Measurements from ENCODE around the gene SCYL3.
"Not testable (repeated sequence)": the region's sequence is repeated elsewhere in the genome, so short reads cannot be mapped to it uniquely, and the experiment has no call there.

The SCYL3 gene

DNA sequence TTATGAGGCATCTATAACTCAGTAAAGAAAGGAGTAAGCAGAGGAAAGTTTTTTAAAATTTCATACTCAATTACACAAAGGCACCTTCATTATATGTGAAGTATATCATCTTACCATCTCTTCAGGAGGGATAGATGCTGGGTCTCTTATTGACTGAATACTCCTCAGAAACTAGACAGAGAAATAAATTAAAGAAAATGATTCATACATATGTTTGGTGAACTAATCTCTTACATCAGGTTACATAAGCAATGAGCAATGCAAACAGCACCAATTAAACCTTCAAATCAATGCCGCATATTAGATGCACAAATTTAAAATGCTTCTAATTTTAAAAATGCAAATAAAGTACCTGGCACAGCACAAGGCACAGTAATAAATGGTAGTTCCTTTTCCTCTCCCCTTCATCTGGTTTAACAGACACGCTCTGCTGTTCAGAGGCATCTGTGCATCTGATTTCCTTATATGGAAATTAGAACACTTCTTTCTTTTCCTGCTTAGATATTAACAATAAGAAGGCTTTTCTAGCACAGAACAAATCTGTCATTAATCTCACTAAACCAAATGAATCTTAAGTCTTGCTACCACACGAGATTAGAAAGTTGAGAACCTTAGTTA is 20.0 kb downstream of the SCYL3 start:
- no peak for FAIRE-seq
- no peak for DNase-seq (ENCODE audit: insufficient read length, low spot score)

- DNase-seq (ENCODE audit: insufficient read length, low spot score): no peak
- FAIRE-seq: no peak
These were observed 20.8 kb downstream of the SCYL3 start for GRCh38 chr1:169872906-169873305.

- FAIRE-seq; DNase-seq (ENCODE audit: insufficient read length, low spot score): not testable (repeated sequence)
These were observed 21.7 kb downstream of the SCYL3 start for GRCh38 chr1:169871988-169872387.

DNA sequence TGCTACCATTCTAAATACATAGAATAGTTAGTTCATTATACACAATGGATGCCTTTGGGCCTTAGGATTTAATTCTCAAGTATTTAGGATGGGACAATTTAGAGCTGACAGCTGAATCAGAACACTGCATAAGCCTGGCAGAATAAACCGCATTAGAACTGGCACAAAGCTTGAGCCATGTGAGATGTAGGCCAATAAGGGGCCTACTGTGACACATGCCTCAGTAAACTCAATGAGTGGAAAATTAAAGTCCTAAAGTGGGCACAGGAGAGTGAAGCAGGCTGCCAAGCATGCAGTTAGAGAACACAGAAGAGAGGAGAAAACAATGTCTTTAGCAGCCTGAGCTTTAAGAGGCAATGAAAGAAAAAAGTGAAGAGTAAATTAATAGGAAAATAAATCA is 24.3 kb downstream of the SCYL3 start:
- DNase-seq (ENCODE audit: insufficient read length, low spot score) (no peak), FAIRE-seq (no peak)

DNA sequence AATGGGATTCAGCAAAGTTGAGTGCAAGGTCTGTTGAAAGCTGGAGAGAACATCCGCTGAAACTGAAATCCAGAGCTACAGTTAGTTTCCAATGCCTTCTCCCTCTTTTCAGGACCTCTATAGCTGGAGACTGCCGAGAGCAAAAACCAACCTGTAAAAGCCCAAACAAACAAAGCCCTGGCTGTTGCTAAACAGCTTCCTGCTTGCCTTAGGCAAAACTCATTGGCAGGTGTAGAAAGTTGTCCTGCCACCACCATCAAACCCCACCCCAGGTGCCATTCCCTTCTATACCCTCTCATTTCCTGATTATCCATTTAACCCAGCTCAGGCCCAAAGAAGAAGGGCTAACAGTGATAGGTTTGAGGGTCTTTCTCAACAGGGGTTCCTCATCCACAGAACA is 24.7 kb downstream of the SCYL3 start:
- FAIRE-seq (no peak), DNase-seq (ENCODE audit: insufficient read length, low spot score) (no peak)

DNA sequence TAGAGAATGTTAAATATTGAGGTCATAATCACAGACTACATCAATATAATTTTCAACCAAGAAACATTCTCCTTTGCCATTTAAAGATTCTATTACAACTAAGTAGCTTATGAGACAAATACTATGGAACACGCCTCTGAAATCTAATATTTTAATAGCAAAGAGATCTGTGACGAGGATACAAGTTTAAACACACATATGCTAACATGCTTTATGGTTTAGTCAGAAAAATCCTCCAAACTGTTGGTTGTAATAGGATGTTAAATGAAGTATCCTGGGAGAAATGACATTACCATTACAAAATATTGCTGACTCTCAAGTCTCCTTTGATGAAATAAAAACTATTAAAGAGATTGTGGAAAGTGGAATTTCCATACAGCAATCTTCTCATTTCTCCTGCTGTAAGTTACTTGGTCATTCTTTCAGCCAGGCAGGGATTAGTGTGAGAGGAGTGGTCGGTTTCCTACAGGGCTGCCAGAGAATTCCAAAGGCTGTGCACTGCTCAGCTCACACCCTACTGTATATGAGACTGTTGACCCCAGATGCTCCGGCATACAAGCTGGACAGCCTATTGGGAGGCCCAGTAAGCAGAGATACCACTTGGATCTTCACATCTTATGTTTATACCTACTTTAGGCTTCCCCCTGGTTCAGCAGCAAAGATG is 26.6 kb downstream of the SCYL3 start:
- FAIRE-seq: no peak
- DNase-seq (ENCODE audit: insufficient read length, low spot score): no peak

DNA sequence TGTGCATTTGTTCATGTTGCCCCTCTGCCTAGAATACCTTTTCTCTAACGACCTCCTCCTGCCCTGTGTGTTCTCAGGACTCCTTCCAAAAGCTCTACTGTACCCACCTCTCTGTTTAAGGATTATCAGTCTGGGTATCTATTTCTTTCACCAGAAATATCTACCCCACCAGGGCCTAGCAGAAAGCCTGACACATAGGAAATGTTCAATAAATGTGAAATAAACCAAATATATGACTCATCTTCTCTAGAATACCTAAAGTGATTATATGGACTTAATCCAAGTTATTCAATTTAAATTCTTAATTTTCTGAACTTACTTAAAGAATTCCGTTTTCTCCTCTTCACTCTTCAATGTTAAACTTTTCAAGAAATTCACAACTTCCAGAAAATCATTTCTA is 27.1 kb downstream of the SCYL3 start:
- DNase-seq (ENCODE audit: insufficient read length, low spot score) (no peak), FAIRE-seq (no peak)

- FAIRE-seq; DNase-seq (ENCODE audit: insufficient read length, low spot score): not testable (repeated sequence)
These were observed 29.2 kb downstream of the SCYL3 start for GRCh38 chr1:169864531-169864930.

DNA sequence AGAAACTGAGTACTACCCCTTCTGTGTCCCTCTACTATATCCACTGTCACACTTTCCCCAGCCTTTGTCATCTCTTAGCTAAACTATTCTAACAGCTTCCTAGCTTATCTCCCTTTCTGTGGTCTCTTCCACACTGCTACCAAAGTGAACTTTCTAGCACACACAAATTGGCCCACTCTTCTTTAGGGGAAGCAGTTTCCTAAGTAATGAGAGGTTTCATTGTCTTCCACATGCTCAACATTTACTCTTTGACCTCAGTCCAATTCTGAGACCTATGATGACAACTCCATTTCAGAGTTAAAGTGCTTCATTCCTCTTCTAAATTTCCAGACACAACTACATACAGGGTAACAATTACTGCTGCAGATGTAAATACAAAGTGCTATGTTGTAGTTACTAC is 32.9 kb downstream of the SCYL3 start:
- DNase-seq (ENCODE audit: insufficient read length, low spot score) (no peak), FAIRE-seq (no peak)

GRCh38 chr1:169860187-169860586 is 33.5 kb downstream of the SCYL3 start:
- DNase-seq (ENCODE audit: insufficient read length, low spot score) (no peak), FAIRE-seq (no peak)

- FAIRE-seq (no peak), DNase-seq (ENCODE audit: insufficient read length, low spot score) (no peak)
These were observed 34.7 kb downstream of the SCYL3 start for GRCh38 chr1:169859001-169859400.

- no peak for DNase-seq (ENCODE audit: insufficient read length, low spot score)
- peak; percentile 9 for FAIRE-seq
These were observed 35.2 kb downstream of the SCYL3 start for GRCh38 chr1:169858467-169858866.

GRCh38 chr1:169853341-169853740 is 40.4 kb downstream of the SCYL3 start:
- FAIRE-seq (no peak), DNase-seq (ENCODE audit: insufficient read length, low spot score) (no peak)

GRCh38 chr1:169849346-169850022 is 44.2 kb downstream of the SCYL3 start:
- DNase-seq (ENCODE audit: insufficient read length, low spot score): no peak
- no peak for FAIRE-seq

DNA sequence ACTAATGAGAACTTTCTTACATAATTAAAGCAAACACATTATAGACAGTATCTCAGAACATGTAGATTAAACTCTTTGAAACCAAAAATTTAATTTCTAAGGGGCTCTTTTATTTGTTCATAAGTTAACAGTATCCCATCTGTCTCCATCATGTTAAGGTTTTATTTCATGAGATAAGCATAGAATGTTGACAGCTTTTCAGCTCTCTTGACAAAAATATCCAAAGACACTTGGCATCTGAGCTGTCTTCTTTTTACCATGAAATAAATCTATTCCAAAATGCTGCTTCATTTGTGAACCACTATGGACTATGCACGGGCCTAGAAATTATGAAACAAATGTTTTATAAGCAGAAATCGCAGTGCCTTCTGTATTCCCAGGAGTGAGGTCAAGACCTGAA is 45.2 kb downstream of the SCYL3 start:
- DNase-seq (ENCODE audit: insufficient read length, low spot score) (no peak), FAIRE-seq (no peak)

DNA sequence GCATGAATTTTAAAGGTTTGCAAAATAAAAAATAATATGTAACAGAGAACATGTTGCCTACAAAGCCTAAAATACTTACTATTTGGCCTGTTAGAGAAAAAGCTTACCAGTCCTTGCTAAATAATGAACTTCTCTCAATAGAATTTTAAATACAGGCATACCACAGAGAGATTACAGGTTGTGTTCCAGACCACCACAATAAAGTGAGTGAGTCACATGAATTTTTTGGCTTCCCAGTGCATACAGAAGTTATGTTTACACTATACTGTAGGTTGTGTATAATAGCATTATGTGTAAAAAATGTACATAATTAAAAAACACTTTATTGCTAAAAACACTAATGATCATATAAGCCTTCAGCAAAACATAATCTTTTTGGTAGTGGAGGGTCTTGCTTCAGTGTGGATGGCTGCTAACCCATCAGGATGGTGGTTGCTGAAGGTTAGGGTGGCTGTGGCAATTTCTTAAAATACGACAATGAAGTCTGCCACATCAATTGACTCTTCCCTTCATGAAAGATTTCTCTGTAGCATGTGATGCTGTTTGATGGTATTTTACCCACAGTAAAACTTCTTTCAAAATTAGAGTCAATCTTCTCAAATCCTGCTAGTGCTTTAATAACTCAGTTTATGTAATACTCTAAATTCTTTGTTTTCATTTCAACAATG is 48.6 kb downstream of the SCYL3 start:
- FAIRE-seq (no peak), DNase-seq (ENCODE audit: insufficient read length, low spot score) (no peak)

- DNase-seq (ENCODE audit: insufficient read length, low spot score): no peak
- FAIRE-seq: no peak
These were observed 54.8 kb downstream of the SCYL3 start for GRCh38 chr1:169838942-169839341.

DNA sequence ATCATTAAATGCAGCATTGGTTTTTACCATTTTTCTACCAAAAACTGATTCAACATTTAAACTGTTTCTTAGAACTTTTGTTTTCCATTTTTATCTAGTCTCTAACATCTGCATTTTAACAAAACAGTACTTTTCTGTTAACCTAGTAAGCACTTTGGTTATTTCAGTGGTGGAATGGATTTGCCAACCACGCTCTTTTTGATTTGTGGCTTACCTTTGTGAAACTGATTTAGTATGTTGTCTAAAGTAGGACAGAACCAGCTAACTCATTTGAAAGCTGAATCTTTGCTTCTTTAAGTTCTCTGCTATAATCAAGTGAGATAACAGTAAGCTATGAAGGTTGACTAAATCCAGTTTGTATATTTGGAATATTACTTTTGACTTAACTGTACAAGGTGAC is 57.5 kb downstream of the SCYL3 start:
- no peak for DNase-seq (ENCODE audit: insufficient read length, low spot score)
- no peak for FAIRE-seq

DNA sequence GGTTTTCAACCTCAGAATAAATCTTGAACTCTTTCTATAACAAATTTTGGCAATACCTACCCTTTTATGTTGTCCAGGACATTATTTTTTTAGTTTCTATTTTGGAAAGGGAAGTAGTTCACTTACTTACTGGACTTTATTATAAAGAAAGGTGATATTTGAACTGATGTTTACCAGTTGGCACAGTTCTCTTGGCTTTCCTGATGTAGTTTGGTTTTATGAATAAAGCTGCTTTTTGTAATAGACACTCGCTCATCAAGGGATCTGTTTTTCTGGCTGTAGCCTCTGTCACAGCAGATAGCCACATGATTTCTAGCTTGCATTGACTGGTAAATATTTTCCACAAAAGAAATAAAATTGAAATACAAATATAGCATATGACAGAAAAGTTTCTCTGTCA is 58.0 kb downstream of the SCYL3 start:
- no peak for FAIRE-seq
- no peak for DNase-seq (ENCODE audit: insufficient read length, low spot score)

GRCh38 chr1:169834869-169835268 is 58.8 kb downstream of the SCYL3 start:
- no peak for FAIRE-seq
- DNase-seq (ENCODE audit: insufficient read length, low spot score): no peak

- DNase-seq (ENCODE audit: insufficient read length, low spot score): no peak
- no peak for FAIRE-seq
These were observed 60.4 kb downstream of the SCYL3 start for GRCh38 chr1:169833179-169833901.
